Activated T-helper 9 cell treated with anti-CD3 and anti-CD28 coated beads, Interleukin-2, amount 50 U/mL, for 16 hours (primary cell): ENCODE measurements around the gene HS6ST2.

Experiments used
- DNase-seq: peaks from one replicate; pipeline ENCODE4 v3.0.0-alpha.2; 2020; ENCODE audit warnings: low read depth

Gene HS6ST2

DNA sequence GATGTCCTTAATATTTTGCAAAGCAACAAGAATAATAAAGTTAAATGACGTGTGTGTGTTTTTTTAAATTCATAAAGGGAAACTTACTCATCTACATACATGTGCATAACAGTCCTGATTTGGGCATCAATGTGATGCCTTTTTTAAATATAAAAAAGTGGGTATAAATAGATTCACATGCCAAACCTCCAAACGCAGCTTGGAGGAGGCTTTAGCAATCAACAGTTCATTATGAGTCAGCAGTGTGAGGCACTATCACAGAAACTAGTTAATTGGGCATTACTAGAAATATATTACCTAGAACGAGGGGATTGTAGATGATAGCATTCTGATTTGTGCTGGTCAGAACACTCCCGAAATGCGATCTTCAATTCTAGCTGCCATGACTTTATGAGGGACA, 115.1 kb downstream of the HS6ST2 start:
- DNase-seq: no peak

DNA sequence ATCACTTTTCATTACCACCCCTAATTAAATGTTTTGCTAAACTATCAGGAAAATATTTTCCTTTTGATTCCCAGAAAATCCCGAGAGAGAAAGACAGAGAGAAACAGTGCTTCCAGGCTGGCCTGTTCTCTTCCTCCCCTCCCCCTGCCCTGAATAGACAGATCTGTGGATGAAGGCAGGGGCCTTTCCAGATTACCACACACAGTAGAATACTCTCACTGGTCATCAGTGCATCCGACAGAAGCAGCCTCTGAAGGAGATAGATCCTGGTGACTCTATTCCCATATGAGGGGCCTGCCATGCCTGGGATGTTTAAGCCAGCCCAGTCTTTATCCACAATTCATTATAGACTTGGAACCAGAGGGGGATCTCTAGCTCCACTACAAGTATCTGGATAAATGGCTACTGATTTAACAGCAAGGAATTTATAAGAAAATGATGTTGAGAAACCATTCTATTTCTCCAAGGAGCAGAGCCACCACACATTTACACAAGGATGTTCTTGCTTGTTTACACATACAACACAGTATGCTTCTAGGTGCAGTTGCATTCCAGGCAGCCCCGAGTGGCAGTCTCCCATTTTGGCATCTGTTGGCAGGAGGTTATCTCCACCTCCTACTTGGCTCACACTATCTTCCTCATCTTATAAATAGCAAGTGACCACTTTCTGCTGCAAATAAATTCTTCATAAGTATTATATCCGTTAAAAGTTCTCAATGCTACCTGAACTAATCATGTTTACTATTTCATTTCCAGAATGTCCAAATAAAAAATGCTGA, 115.8 kb downstream of the HS6ST2 start:
- DNase-seq: no peak

- no peak for DNase-seq
Observed at GRCh38 chrX:132837967-132838366, 120.5 kb downstream of the HS6ST2 start.

DNA sequence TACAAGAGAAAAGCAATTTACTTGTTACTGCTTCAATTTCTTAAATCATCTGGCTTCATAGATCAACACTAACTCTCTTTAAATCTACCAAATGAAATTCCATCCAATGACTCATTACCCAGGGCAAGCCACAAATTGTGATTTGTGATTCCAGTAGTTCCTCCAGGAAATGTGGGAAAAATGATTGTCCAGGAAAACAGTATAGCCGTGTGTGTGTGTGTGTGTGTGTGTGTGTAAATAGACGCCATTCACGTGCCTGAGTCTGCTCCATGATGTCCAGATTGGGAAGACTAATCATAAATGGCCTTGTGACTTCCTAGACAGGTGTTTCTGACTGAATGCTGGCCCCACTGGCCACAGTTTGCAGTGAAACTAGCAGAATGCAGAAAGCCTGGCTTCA, 121.3 kb downstream of the HS6ST2 start:
- no peak for DNase-seq

GRCh38 chrX:132836471-132836870, 122.0 kb downstream of the HS6ST2 start:
- no peak for DNase-seq

DNA sequence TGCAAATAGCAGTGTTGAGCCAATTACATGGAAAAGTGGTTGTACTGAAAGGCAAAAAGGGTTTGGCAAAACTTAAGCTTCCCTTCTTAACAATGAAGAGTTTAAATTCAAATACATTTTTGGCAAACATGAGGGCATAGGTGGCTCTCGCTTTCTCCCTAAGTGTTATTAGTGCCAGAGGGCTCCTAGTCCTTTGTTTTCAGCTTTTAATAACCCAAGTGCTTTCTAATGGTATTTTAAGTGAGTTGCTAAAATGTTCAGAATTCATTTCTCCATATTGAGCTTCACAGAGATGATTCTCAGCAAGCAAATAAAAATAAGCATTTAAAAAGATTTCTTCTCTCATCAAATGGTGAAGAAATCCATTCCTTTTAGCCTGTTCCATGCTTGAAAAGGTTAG, 123.7 kb downstream of the HS6ST2 start:
- DNase-seq: no peak

DNA sequence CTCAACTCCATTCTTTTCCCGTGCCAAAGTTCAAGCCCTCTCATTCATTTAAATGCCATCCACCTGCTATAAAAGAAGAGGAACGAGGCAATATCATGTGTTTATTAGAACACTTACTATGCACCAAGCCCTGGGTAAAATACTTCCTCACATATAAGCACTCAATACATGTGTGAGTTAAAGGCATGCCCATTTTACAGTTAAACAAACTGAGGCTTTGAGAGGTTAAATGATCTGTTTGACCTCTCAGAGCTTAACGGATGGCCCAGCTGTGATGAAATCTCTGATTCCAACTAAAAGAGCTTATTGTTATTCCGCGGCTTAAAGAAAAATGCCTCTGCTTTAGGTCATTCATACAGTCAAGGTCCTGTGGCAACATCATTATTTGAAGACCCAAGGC, 124.3 kb downstream of the HS6ST2 start:
- DNase-seq: no peak

- no peak for DNase-seq
Observed at GRCh38 chrX:132833373-132833772, 125.1 kb downstream of the HS6ST2 start.

DNA sequence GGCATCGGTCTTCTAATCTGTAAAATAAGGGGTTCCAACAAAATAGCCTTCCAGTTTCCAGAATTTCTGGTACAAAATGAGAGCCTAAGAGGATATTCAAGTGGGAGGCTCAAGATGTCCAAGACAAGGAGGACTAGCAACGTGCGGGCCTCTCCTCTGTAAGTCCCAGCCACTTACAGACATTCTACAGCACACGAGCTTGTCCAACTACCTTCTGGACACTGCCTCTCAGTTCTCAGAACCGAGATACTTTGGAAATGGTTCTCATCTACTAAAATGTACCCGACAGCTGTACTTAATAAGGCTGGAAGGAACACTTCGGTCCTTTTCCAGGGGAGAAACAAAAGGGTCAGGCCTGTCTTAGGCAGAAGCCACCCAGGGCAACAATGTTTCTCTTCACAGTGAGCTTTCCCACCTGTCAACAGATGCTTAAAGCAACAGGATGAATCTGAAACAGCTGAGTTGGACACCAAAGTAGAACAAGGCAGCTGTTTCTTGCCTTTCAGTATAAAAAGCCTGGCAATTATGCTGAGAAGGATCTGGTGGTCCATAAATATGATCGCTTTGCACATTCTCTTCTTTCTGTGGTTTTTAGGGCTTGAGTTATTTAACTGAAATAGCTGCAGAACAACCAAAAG, 127.0 kb downstream of the HS6ST2 start:
- no peak for DNase-seq

DNA sequence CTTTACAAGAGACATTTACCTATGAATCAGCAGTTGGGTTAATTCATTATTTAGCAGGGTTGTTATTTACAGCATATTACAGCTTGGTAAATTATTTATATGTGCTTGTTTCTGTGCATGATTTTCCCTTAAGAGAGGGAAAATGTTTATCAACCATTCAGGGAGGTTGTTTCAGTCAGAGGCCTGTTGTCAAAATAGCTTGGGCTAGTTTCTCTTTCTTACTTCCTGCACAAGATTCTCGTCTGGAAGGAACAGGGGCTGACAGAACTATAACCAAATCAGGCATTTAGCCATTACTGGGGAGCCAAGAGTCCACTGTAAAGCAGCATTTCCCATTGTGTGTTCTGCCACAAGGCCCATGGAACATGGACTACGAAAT, 135.8 kb downstream of the HS6ST2 start:
- DNase-seq: no peak

GRCh38 chrX:132821974-132822633, 136.3 kb downstream of the HS6ST2 start:
- no peak for DNase-seq

DNA sequence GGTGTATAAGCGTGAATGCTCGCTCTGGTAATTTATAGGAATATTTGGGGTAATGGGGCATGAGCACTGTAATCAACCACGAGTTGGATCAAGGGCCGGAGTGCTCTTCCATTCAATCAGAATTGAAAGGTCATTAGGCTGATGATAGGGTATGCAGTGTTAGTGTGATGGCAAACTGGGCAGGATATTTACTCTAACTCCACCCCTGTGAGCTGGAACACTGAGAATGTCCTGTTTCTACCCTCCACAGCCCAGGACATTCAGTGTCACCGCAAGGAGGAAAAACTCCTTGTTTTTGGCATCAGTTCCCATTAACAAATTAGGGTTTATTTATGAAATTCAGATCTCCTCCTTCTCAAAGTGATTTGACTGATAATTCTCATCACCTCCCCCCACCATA, 137.8 kb downstream of the HS6ST2 start:
- DNase-seq: no peak

GRCh38 chrX:132819711-132820264, 138.6 kb downstream of the HS6ST2 start:
- no peak for DNase-seq

- DNase-seq: no peak
Observed at GRCh38 chrX:132818638-132819037, 139.8 kb downstream of the HS6ST2 start.

DNA sequence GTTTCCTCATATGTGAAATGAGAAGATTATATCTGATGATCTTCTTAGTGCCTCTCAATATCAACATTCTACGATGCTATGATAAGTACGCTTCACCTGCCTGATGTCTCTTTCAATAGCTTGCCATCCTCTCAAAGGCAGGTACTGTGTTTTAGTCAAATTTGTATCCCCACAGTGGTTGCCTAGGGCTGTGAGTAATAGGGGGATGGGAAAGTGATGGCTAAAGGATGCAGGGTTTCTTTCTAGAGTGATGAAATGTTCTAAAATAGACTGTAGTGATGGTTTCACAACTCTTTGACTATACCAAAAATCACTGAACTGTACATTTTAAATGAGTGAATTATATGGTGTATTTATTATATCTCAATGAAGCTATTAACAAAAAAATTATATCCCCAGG, 142.8 kb downstream of the HS6ST2 start:
- DNase-seq: no peak

DNA sequence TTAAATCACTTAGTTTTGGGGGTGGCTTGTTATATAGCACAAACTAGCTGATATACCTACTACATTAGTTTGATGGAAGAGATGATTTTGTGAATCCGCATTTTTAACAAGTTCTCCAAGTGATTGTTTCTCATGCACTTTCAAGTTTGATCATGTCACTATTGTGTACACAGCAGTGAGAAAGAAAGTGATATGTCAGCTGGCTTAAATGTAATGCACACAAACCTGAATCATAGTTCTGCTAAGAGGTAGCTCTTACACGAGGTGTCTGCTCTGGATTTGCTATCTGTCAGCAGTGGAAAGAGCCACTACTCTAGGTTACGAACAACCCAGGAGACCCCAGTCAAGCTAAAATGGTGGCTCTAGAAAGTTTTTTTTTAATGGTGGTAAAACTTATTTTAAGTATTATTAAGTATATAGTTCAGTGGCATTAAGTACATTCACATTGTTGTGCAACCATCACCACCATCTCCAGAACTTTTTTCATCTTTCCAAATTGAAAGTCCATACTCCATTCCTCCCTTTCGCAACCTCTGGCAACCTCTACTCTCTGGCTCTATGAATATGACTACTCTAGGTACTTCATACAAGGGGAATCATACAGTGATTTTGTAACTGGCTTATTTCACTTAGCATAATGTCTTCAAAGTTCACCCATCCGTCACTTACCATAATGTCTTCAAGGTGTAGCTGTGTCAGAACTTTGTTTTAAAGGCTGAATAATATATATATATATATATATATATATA, 147.3 kb downstream of the HS6ST2 start:
- no peak for DNase-seq

DNA sequence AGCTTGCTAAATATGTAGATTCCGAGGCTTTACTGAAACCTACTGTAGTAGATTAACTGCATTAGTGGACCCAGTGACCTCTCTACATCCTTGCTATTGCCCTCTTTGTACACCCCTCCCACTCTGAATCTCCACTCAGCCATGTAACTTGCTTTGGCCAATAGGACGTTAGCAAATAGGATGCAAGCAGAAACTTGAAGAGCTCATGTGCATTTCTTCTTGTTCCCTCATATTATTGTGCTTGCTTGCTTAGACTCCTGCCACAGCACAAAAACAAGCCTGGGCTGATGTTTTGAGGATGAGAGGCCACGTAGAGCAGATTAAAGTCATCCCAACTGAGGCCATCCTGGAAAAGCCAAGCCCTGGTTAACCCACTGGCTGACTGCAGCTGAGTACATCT, 147.9 kb downstream of the HS6ST2 start:
- DNase-seq: no peak

DNA sequence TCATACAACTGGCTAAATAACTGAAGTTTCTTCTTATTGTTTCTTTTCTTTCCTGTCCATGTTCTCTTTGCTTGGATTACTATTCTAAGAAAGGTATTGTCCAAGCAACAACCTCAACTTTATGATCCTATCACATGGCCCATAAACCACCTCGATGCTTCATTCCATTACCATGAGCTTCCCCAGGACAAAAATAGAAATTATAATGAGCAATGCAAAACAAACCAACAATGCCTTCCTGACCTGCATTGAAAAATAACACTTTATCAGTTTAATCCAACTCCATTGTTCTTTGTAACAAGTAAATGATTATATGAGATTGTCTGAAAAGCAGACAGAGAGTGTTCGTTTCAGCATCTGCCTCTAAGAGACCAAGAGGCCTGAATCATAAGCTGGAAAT, 148.8 kb downstream of the HS6ST2 start:
- no peak for DNase-seq

DNA sequence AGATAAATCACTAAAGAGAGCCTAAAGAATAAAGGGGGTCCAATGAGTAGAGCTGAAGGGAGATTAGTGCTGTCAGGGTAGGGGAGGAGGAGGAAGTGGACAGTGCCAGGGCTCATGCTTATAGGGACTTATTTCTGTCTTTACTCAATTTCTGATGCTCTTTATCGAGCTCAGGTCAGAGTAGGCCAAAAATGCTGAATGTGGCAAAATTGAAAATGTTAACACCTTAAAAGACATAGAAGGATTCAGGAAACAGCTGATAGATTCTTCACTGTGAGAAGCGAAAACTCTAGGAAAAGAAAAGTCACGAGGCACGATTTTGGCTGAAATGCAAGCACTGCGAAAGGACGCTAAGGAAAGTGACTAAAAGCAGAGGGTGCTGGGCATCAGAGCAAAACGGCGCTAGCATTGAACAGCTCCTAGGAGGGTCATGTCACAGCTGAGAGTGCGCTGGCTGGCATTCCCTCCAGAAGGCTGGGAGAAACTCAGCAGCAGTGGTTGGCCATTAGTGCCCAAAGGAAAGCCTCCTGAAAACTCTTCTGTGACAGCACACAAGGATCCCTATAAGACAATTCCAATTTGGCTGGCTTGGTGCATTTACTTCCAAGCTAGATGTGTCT, 150.9 kb downstream of the HS6ST2 start:
- DNase-seq: no peak

DNA sequence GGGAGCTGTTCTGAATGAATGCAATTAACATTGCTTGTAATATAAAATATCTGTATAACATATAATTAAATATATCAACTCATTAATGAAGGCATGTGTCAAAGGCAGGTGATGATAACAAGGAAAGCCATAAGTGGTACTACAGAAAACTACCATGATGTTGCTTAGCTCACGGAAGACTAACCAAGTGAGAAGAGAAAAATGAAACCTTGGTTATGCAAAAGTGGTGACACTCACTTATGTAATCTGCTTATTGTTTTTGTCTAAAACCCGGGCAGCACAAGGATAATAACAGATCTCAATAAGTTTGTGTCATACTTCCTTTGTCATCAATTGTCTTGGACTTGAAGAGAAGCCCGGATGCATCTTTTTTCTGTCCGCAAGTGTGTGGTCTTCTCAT, 156.4 kb downstream of the HS6ST2 start:
- no peak for DNase-seq

DNA sequence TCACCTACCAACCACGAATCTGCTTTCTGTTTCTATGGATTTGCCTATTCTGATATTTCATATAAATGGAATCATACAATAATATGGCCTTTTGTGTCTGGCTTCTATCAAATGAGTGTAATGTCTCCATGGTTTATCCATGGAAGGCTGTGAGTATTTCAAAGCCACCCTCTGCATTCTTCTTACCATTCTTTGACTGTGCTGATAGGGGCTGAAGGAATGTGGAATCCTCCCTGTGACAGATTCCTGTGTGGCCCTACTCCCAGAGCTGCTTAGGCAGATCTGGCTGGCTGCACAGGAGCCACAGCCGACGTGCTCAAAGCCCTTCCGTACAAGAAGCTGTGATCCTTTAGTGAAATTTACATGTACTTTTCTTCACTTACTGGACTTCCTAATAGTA, 163.2 kb downstream of the HS6ST2 start:
- no peak for DNase-seq

DNA sequence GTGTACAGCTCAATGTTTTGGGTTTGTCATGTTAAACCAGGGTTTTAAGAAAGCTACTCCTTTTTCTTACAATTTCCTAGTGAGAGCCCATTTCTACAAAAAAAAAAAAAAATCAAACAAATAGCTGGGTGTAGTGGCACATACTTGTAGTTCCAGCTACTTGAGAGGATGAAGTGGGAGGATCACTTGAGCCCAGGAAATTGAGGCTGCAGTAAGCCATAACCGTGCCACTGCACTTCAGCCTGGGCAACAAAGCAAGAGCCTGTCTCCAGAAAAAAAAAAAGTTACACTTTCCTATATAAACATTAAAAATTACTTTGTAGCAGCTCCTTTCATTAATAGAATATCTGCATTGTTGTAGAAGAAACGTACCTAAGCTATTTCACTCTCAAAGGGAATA, 166.7 kb downstream of the HS6ST2 start:
- DNase-seq: no peak
